Measurements from ENCODE around the gene FAM13A.

- TF ChIP-seq, protein P1, sequence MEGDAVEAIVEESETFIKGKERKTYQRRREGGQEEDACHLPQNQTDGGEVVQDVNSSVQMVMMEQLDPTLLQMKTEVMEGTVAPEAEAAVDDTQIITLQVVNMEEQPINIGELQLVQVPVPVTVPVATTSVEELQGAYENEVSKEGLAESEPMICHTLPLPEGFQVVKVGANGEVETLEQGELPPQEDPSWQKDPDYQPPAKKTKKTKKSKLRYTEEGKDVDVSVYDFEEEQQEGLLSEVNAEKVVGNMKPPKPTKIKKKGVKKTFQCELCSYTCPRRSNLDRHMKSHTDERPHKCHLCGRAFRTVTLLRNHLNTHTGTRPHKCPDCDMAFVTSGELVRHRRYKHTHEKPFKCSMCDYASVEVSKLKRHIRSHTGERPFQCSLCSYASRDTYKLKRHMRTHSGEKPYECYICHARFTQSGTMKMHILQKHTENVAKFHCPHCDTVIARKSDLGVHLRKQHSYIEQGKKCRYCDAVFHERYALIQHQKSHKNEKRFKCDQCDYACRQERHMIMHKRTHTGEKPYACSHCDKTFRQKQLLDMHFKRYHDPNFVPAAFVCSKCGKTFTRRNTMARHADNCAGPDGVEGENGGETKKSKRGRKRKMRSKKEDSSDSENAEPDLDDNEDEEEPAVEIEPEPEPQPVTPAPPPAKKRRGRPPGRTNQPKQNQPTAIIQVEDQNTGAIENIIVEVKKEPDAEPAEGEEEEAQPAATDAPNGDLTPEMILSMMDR (conservative IDR thresholded peaks at IDR 0.05) = no peak
- TF ChIP-seq EZH2 (IDR thresholded peaks at IDR 0.05; ENCODE audit: low read depth) = no peak
Measured at GRCh38 chr4:88998001-88998400, 59.0 kb downstream of the FAM13A start.

Data from PC-9 (cell line).